Measurements from ENCODE around the gene VWA5A.

VWA5A gene

DNA sequence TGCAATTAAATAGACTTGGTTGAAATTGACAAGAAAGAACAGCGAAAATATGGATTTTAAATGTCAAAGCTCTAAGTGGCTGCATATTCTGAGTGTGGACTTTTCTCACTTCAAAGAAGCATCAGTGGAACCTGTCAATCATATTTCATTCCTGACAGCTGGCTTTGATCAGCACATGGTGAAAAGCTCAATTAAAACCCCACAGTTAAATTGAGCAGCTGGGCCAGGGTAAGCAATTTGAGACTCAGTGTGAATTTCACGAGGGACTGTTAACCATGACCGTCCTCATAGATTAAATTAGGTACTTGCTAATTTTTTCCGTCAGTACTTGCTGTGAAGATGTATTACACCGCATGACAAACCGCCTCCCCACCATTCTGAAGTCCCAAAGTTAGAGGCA lies 56.9 kb downstream of the VWA5A start:
- DNase-seq, result no peak

- DNase-seq, result no peak
Observed at GRCh38 chr11:124172599-124172998, 57.3 kb downstream of the VWA5A start.

GRCh38 chr11:124174001-124174583 lies 58.8 kb downstream of the VWA5A start:
- DNase-seq, result peak; percentile 82

- no peak for DNase-seq
Observed at GRCh38 chr11:124176925-124177715, 61.9 kb downstream of the VWA5A start.

DNA sequence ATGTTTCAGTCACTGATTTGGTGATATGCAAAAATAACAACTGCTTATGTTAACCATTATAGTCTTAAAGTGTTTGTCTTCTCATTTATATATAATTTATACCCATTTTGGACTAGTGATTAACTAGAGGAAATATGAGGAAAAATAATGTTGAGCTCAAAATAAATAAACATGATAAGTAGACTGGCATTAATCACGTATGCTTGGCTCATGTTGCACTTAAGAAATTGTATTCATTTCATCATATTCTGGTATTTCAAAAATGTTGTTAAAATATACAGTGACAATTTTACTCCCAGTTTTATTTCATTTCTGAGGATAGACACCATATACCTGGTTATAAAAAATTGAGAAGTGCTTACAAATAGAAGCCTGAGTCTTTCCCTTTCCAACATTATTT lies 64.1 kb downstream of the VWA5A start:
- DNase-seq, result no peak

DNA sequence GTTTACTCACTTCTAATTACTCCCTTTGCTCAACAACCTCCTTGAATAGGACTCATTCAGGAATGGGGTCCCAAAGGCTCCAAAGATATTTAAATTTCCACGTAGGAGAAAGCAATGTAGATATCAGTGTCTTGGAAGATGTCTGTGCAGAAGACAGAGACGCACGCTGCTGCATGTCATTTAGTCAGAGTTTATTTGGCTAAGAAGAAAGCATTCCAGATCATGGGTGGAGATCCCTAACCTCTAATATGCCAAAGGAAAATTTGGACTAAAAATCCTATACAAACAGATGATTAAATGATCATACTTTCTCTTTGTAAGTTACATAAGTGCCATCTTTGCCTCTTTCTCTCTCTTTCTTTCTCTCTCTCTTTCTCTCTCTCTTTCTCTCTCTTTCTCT lies 67.8 kb downstream of the VWA5A start, which contains the start of gene OR10D3:
TSS of gene OR10D3 (plus strand) at position 278 of the 400 bp plus-strand sequence. CDS start 1,925 bp downstream, outside the sequence.
- DNase-seq, result no peak

DNA sequence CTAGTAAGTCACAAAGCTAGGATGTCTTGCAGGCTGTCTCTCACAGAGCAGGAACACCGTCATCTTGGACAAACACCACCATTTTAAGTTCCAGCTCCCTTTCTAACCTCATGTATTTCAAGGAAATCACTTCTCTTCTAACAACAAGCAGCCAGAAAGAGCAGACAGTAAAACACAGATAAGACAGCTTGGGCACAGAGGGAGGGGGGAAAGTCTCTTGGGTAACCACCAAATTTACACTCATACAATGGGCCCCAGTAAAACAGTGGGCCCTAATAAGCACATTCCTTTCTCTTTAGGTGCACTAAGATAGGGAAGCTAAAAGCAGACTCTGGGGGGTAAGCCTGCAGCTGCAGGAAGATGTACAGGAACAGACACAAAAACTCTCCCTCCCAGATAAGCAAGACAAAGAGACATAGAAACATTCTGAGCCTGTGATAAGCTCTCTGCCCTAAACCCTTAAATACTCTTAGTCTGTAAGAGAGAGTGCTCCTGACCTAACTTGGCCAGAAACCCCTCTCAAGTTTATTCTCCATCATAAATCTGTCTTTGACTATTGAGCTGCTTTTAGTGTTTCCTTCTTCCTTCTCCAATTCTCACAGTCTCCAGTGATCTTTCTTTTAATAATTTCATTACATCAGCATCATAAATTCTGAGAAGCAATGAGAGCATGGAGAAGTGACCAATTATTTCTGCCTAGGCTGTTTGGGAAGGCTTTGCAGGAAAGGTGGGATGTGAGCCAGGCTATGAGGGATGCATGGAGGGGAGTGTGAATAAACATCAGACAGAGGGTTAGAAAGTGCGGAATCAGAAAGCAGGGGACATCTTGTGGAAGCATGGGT lies 75.3 kb downstream of the VWA5A start:
- DNase-seq, result no peak

DNA sequence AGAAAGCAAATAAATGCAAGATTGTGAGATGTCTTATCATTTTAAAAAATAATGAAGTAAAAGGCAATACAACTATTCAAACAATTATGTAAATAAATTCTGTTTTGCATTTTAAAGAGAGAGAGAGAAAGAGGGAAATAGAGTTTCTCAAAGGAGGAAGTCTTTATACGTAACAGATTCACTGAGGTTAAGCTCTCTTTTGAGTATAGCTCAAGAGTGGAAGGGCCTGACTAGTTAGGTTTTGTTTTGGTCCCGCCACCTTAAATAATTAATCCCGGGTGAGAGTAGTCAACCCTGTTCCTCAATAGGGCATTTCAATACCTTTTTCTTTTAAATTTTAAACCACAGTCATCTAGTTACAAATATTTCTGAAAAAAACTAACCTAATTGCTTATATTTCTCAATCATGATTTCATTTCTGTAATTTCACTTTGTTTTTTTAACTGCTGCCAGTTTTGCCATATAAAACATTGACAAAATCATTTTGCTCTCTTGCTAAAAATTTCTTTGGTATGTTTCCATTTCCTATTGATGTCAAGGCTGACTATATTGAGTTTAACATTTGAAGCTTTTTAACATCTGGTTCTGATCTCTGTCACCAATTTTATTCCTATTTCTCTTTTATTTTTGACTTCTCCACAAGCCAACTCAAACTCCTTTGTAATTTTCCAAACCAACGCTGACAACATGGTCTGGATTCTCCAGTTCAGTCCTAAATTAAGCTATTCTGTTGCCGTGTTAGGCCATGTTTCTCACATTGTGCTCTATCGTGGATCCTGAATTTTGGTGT lies 78.2 kb downstream of the VWA5A start:
- DNase-seq, result no peak

DNA sequence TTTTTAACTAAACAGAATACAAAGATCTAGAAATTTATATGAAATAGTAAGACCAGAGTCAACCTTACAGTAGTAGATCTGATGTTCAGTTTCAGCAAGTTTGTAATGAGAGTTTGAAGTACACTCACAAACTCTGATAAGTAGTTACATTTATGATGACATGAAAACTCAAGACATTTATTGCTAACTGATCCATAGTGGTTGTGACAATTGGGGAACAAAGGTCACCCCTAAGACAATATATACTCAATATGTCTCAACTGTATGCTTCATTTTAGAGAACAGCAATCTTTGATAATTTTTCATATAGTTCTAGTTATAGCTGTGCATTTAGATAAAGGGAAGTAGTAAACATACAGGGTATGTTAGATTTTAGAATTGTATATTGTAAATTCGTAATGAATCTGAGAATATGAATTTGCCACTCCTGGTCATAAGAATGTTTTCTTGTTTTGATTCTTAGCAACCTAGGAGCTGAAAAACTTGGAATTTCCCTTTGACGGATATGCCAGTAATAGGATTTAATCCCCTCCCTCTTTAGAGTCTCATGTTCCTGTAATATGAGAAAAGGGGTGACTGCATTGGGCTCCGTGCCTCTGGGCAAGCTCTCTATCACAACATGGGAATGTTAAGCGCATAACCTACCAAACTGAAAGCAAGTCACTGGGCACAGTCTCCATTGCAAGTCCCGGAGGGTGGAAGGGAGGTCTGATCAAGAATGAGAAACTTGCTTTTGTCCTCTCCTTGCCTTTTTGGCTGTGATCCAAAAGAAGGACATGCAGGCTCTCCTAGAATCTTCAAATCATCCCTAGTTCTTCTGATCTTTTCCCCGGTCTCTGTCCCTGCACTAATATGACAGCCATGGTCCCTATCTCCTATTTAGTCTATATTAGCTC lies 79.3 kb downstream of the VWA5A start:
- DNase-seq, result no peak

GRCh38 chr11:124195189-124195734 lies 80.0 kb downstream of the VWA5A start:
- DNase-seq, result peak; percentile 19
